RWPE1 (cell line): Measurements from ENCODE around the gene CEP72.
"Not testable (repeated sequence)": the region's sequence is repeated elsewhere in the genome, so short reads cannot be mapped to it uniquely, and the experiment has no call there.

Experiments
- CTCF ChIA-PET: fragments of 350-600 bp; sonication (Branson Sonifier 250); formaldehyde crosslinking; extraction: SDS; loops from one replicate; lab custom pipeline; 2021; lab: Yijun Ruan, JAX
- POLR2A ChIA-PET: fragments of 400-600 bp; formaldehyde crosslinking; extraction: SDS; loops from one replicate; lab custom pipeline; 2020; ENCODE audit warnings: antibody characterized with exemption; ENCODE audit not compliant: low non-redundant PET; lab: Yijun Ruan, JAX
- DNase-seq: peaks from one replicate; pipeline ENCODE4 v3.0.0; 2012; ENCODE audit warnings: low spot score
- H3K27ac ChIP-seq: fragments of 450-650 bp; 2 replicates; pipeline ENCODE4 v1.5.1; 2017
- TF ChIP-seq, protein P1 (sequence below): fragments of 450-650 bp; conservative IDR thresholded peaks from 2 replicates; pipeline ENCODE4 v1.5.1; 2017; ENCODE audit warnings: low read depth, mild to moderate bottlenecking

Gene CEP72

DNA sequence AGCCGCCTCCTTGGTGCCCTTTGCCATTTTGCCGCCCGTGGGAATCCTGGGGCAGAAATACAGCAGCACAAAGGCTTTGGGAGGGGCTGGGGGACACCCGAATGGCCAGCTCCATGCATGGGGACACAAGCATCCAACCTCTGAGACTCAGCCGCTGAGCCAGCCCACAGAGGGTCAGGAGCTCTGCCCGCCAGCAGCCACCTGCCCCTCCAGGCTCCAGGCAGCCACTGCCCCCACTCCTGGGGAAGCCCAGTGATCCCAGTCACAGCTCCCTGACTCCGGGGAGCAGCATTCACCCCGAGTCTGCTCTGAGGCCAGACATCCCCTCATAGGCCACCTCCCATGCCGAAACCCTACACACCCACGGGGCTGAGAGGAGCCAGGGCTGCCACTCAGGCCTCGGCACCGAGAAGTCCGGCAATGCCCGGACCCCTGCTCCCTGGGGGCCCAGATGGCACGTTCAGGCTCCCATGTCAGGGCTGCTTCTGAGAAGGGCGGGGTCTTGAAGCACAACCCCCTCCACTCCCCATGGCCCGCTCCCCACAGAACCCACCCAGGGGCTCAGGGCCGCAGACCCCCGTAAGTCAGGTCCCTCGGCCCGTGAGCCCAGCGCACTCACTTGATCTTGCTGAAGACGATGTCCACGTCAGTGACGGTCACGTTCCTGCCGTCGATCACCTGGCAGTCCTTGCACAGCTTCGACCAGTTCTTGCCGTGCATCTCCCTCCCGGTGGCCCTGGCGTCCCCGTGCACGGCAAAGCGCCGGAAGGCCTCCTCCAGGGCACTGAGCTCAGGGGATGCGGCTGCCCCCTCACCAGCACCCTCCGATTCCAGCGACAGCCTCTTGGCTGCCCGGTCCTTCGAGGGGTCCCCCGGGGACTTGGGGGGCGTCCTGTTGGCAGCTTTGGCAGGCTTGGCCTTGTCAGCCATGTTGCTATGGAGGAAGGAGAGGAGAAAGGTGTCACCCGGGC lies 65.3 kb downstream of the CEP72 start:
- TF ChIP-seq, protein P1, sequence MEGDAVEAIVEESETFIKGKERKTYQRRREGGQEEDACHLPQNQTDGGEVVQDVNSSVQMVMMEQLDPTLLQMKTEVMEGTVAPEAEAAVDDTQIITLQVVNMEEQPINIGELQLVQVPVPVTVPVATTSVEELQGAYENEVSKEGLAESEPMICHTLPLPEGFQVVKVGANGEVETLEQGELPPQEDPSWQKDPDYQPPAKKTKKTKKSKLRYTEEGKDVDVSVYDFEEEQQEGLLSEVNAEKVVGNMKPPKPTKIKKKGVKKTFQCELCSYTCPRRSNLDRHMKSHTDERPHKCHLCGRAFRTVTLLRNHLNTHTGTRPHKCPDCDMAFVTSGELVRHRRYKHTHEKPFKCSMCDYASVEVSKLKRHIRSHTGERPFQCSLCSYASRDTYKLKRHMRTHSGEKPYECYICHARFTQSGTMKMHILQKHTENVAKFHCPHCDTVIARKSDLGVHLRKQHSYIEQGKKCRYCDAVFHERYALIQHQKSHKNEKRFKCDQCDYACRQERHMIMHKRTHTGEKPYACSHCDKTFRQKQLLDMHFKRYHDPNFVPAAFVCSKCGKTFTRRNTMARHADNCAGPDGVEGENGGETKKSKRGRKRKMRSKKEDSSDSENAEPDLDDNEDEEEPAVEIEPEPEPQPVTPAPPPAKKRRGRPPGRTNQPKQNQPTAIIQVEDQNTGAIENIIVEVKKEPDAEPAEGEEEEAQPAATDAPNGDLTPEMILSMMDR: no peak
- H3K27ac ChIP-seq: no peak overlapping the region
- ChIA-PET CTCF (interaction anchor here (0.7 kb wide), 1 partner anchor 225 kb away, joined by 4 read pairs; no protein-coding TSS in a partner anchor), POLR2A (no interaction called here)
- no peak for DNase-seq

GRCh38 chr5:678521-678920 lies 66.4 kb downstream of the CEP72 start:
- POLR2A ChIA-PET, DNase-seq, H3K27ac ChIP-seq: not testable (repeated sequence)
- CTCF ChIA-PET: interaction anchor here (0.7 kb wide), 1 partner anchor 224 kb away, joined by 4 read pairs; no protein-coding TSS in a partner anchor

- DNase-seq, POLR2A ChIA-PET, CTCF ChIA-PET, H3K27ac ChIP-seq: not testable (repeated sequence)
Measured at GRCh38 chr5:679166-679895, 67.2 kb downstream of the CEP72 start.

DNA sequence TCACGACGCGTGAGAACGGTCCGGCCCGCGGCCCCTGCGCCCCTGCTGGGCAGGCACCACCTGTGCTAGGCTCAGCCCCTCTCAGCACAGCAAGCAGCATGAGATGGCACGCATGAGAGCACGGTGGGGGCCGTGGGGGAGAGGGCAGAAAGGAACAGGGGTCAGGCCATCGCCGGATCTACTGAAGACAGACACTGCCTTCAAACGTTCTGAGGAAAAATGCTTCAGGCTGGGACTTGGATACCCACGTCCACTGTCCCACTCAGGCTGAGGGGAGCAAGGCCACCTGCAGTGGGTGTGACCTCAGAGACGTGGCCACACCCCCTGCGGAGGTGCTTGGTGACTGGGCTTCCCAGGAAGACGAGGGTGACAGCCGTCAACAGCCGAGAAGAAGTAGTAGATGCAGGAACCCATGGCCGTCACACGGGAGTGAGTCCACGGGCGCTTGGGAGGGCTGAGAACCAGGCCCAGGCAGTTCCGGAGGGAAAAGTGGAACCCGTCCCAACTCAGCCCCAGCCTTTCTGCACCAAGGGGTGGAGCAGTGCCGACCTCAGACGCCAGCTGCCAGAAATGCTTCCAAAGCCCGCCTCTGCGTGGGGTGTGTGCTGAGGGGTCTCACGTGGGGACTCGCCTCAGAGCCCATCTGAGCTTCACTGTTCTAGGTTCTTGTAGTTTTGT lies 68.1 kb downstream of the CEP72 start:
- DNase-seq, CTCF ChIA-PET, H3K27ac ChIP-seq, POLR2A ChIA-PET: not testable (repeated sequence)

GRCh38 chr5:680836-681235 lies 68.7 kb downstream of the CEP72 start:
- CTCF ChIA-PET, POLR2A ChIA-PET, DNase-seq, H3K27ac ChIP-seq: not testable (repeated sequence)

GRCh38 chr5:681317-682191 lies 69.4 kb downstream of the CEP72 start:
- CTCF ChIA-PET, DNase-seq, H3K27ac ChIP-seq, POLR2A ChIA-PET: not testable (repeated sequence)

- POLR2A ChIA-PET, H3K27ac ChIP-seq, DNase-seq, CTCF ChIA-PET: not testable (repeated sequence)
Measured at GRCh38 chr5:682216-682615, 70.1 kb downstream of the CEP72 start.

GRCh38 chr5:682651-683358 lies 70.7 kb downstream of the CEP72 start:
- POLR2A ChIA-PET, H3K27ac ChIP-seq, DNase-seq, CTCF ChIA-PET: not testable (repeated sequence)

GRCh38 chr5:683551-684481 lies 71.7 kb downstream of the CEP72 start:
- H3K27ac ChIP-seq: no peak overlapping the region
- DNase-seq: no peak
- CTCF ChIA-PET: interaction anchor here (0.6 to 0.8 kb wide), 2 partner anchors 13 to 1159 kb away, joined by 3 read pairs; no protein-coding TSS in a partner anchor
- POLR2A ChIA-PET: no interaction called here
- TF ChIP-seq, protein P1: no peak
